Measurements from ENCODE around the gene WSB2. TPM values are rescaled to one million over a fixed set of nuclear protein-coding genes. Genes with fewer than 3 reads are reported as not detected.

The WSB2 gene
- total and polyA plus RNA-seq, 11 donors, result 51.8 to 162 (median 105) TPM

- 81 to 92% (median 88%) methylated on average over 3 of the region's 3 CpGs for WGBS, 4 donors
- intact Hi-C loops (cut with DNase I), result no loop called here
- ATAC-seq (no peak), DNase-seq (no peak)
- Histone ChIP-seq H3K4me1 (peaks cover 0 to 3% (median 0%) of the 10 kb centered on the region in 12 donors), H3K9me3 (no peaks in the 10 kb centered on the region), H3K27me3 (no peaks in the 10 kb centered on the region), H3K36me3 (peaks cover 0 to 16% (median 5%) of the 10 kb centered on the region in 9 donors), H3K4me3 (no peak overlapping the region), H3K27ac (no peak overlapping the region)
- TF ChIP-seq, protein P1, sequence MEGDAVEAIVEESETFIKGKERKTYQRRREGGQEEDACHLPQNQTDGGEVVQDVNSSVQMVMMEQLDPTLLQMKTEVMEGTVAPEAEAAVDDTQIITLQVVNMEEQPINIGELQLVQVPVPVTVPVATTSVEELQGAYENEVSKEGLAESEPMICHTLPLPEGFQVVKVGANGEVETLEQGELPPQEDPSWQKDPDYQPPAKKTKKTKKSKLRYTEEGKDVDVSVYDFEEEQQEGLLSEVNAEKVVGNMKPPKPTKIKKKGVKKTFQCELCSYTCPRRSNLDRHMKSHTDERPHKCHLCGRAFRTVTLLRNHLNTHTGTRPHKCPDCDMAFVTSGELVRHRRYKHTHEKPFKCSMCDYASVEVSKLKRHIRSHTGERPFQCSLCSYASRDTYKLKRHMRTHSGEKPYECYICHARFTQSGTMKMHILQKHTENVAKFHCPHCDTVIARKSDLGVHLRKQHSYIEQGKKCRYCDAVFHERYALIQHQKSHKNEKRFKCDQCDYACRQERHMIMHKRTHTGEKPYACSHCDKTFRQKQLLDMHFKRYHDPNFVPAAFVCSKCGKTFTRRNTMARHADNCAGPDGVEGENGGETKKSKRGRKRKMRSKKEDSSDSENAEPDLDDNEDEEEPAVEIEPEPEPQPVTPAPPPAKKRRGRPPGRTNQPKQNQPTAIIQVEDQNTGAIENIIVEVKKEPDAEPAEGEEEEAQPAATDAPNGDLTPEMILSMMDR (IDR thresholded peaks at IDR 0.05), result no peak
- TF ChIP-seq POLR2A (IDR thresholded peaks at IDR 0.05), result no peak
Measured at GRCh38 chr12:118070650-118071049, 9.7 kb upstream of the WSB2 start.

- TF ChIP-seq, protein P1 (IDR thresholded peaks at IDR 0.05), result no peak
- TF ChIP-seq POLR2A (IDR thresholded peaks at IDR 0.05), result no peak
- DNase-seq (no peak), ATAC-seq (no peak)
- WGBS, 4 donors, result 89 to 93% (median 91%) methylated on average over 2 of the region's 2 CpGs
- Histone ChIP-seq H3K4me1 (peaks cover 0 to 23% (median 0%) of the 10 kb centered on the region in 12 donors), H3K4me3 (no peak overlapping the region), H3K27ac (no peak overlapping the region), H3K36me3 (peaks cover 0 to 16% (median 5%) of the 10 kb centered on the region in 9 donors), H3K27me3 (no peaks in the 10 kb centered on the region), H3K9me3 (no peaks in the 10 kb centered on the region)
- intact Hi-C loops (cut with DNase I), result loop anchor here in 1 of 10 donors (5.0 kb wide), 1 partner anchor 34 kb away; the partner anchor contains the start of gene VSIG10
Measured at GRCh38 chr12:118068445-118068844, 7.5 kb upstream of the WSB2 start.

GRCh38 chr12:118065380-118065779 lies 4.4 kb upstream of the WSB2 start:
- no peaks in the 10 kb centered on the region for H3K27me3 ChIP-seq
- ATAC-seq (no peak), DNase-seq (no peak)
- intact Hi-C loops (cut with DNase I), result loop anchor here in 1 of 10 donors (5.0 kb wide), 1 partner anchor 37 kb away; the partner anchor contains the start of gene VSIG10
- peak overlapping the region in 2 of 12 donors; percentile 4 to 24 for H3K4me3 ChIP-seq
- peak overlapping the region in 1 of 12 donors; percentile 50 for H3K27ac ChIP-seq
- TF ChIP-seq, protein P1 (IDR thresholded peaks at IDR 0.05), result no peak
- TF ChIP-seq POLR2A (IDR thresholded peaks at IDR 0.05), result no peak
- H3K36me3 ChIP-seq, result peaks cover 0 to 6% (median 0%) of the 10 kb centered on the region in 9 donors
- H3K4me1 ChIP-seq, result peaks cover 0 to 34% (median 7%) of the 10 kb centered on the region in 12 donors
- H3K9me3 ChIP-seq, result no peaks in the 10 kb centered on the region
- 73 to 87% (median 84%) methylated on average over 1 of the region's 1 CpG for WGBS, 4 donors

DNA sequence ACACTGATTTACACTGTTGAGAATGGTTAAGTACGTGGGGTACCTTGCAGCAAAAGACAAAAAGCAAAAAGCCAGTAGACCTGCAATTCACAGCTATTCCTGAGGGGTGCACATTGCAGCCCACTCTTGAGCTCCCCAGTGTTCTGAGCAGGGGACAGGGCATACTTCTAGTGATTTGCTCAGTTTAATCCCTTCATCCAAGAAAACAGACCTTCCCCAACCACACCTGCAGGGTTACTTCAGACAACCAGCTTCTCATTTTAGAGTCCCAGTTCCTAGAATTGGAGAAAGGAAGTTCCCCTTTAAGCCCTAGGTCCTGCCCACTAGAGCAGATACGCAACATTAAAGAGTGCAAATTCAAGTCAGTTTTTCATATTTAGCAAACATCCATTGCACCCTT lies 3.6 kb upstream of the WSB2 start:
- intact Hi-C loops (cut with DNase I), result loop anchor here in 7 of 10 donors (5.0 kb wide), 4 partner anchors 38 to 313 kb away; partner anchors contain the start of genes VSIG10 (in 6 of the 7), RFC5 (in 2 of the 7), SUDS3 (in 1 of the 7) and TAOK3 (in 1 of the 7)
- DNase-seq (no peak), ATAC-seq (no peak)
- H3K36me3 ChIP-seq, result peaks cover 0 to 6% (median 0%) of the 10 kb centered on the region in 9 donors
- no peak for TF ChIP-seq POLR2A (IDR thresholded peaks at IDR 0.05)
- TF ChIP-seq, protein P1 (IDR thresholded peaks at IDR 0.05), result peak in 2 of 12 donors; percentile 12 to 20
- H3K27ac ChIP-seq, result peak overlapping the region in 1 of 12 donors; percentile 50
- H3K27me3 ChIP-seq, result no peaks in the 10 kb centered on the region
- H3K9me3 ChIP-seq, result no peaks in the 10 kb centered on the region
- WGBS, 4 donors, result 50 to 57% (median 54%) methylated on average over 2 of the region's 2 CpGs
- no peak overlapping the region for H3K4me3 ChIP-seq
- H3K4me1 ChIP-seq, result peaks cover 0 to 41% (median 11%) of the 10 kb centered on the region in 12 donors
